Stimulated activated CD4-positive, alpha-beta T cell treated with anti-CD3 and anti-CD28 coated beads, Interleukin-15, amount 100 ng/mL, for 24 hours (primary cell): Measurements from ENCODE around the gene BSG.
"Not testable (repeated sequence)": the region's sequence is repeated elsewhere in the genome, so short reads cannot be mapped to it uniquely, and the experiment has no call there.

Source experiments
- DNase-seq: peaks from one replicate; pipeline ENCODE4 v3.0.0-alpha.2; 2020

Gene BSG

GRCh38 chr19:588741-589692, 16.6 kb downstream of the BSG start:
- DNase-seq = no peak

DNA sequence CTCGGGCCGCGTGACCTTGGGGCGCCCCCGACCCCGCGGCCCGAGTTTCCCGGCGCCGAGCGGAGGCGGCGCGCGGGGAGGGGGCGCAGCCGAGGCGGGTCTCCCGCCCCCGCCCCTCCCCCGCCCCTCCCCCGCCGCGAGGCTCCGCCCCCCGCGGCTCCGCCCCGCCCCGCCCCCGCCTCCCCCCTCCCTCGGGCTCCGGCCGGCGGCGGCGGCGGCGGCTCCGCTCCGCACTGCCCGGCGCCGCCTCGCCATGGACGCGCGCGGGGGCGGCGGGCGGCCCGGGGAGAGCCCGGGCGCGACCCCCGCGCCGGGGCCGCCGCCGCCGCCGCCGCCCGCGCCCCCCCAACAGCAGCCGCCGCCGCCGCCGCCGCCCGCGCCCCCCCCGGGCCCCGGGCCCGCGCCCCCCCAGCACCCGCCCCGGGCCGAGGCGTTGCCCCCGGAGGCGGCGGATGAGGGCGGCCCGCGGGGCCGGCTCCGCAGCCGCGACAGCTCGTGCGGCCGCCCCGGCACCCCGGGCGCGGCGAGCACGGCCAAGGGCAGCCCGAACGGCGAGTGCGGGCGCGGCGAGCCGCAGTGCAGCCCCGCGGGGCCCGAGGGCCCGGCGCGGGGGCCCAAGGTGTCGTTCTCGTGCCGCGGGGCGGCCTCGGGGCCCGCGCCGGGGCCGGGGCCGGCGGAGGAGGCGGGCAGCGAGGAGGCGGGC, 17.4 kb downstream of the BSG start, which contains the start of gene HCN2:
Gene HCN2, plus strand, starts transcription at position 189 of the 703 bp plus-strand sequence. Its CDS starts 65 bp downstream, at position 254.
- DNase-seq = no peak

DNA sequence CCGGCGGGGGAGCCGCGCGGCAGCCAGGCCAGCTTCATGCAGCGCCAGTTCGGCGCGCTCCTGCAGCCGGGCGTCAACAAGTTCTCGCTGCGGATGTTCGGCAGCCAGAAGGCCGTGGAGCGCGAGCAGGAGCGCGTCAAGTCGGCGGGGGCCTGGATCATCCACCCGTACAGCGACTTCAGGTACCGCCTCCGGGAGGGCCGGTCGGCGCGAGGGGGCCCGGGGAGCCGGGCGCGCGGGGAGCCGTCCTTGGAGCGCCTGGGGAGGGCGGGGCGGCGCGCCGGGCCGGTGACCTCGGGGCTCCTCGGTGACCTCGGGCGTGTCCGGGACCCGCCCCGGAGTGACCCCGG, 18.0 kb downstream of the BSG start:
- peak; percentile 46 for DNase-seq

- DNase-seq = no peak
Measured at GRCh38 chr19:590750-591098, 18.3 kb downstream of the BSG start.

- DNase-seq = no peak
Measured at GRCh38 chr19:591099-591958, 18.9 kb downstream of the BSG start.

- no peak for DNase-seq
Measured at GRCh38 chr19:592101-592500, 19.7 kb downstream of the BSG start.

DNA sequence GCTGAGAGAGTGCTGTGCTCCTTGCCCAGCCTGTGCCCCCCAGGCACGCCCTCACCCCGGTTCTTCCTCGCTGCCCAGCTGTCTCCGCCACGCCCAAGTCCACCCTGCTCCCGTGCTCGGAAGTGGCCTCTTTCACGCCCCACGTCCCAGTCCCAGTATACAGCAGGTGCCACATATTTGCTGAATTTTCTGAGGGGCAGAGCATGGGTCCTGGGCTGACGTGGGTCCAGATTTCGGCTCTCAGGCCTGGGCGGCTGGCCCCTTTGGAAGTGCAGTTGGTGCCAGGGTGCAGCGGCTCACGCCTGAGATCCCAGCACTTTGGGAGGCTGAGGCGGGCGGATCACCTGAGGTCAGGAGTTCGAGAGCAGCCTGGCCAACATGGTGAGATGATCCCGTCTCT, 20.7 kb downstream of the BSG start:
- no peak for DNase-seq

DNA sequence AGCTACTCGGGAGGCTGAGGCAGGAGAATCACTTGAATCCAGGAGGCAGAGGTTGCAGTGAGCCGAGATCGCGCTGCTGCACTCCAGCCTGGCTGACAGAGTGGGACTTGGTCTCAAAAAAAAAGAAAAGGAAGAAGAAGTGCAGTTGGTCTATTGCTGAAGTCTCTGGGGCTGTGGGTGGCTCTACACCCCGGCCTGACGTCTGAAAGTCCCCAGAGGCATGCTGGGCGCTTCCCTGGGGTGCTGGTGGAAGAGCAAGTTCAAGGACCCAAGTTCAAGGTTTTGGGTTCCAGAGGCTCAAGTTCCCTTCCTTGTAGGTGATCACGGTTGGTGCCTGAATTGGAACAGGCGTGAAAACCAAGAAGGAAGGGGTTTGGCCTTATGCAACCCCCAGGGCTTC, 21.1 kb downstream of the BSG start:
- DNase-seq = no peak

GRCh38 chr19:594265-594870, 22.0 kb downstream of the BSG start:
- DNase-seq = no peak

DNA sequence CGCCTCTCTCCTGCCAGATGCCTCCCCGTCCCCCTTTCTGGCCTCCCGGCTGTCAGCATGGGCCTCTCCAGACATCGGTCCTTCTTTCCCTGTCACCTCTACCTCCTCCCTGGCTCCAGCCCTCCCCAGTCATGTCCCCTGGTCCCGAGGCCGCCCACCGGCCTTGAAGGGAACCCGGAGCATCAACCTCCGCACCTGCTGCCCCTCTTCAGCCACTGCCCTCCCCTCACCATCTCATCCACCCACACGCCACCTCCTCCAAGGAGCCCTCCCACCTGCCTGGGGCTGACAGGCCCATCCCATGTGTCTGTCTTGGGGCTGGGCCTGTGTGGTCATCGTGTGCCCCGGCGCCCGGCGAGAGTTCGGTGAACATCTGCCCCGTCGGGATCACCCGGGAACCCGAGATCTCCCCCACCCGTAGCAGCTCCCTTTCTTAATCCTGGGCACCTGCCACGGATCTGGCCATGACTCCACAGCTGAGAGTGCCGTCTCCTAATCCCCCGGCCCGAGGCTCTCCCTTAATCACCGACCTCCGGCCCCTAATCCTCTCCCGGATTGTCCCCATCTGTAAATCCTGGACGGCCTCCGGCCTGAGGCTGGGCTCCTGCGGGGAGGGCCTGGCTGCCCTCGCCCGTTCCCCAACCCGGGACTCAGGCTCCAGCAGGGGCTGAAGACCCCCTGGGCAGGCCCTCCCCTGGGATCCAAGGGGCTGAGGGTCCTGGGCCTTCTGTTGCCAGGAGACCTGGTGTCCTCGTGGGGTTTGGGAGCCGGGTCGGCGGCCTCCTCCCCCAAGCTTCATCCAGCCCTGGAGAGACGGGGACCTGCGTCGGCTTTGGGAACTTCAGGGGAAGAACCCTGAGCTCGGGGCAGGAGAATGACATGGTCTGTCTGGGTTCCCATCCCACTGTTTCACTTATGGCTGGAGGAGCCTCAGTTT, 23.2 kb downstream of the BSG start:
- DNase-seq = no peak

DNA sequence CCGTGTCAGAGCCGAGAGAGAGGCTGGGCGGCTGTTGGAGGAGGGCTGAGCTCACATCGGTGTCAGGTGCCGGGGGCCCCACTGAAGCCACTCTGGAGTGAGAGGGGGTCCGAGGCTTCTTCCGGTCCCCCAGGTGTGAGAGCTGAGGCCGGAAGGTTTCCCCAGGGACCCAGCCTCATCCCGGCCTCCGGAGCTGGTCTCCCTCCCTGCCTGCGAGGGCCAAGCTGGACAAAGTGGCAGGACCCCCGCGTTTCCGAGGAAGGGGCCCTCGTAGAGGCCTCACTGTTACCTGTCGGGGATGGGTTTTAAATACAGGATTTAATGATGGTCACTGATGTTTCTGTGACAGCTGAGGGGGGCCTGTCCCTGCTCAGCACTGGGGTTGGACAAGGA, 23.9 kb downstream of the BSG start:
- no peak for DNase-seq

DNA sequence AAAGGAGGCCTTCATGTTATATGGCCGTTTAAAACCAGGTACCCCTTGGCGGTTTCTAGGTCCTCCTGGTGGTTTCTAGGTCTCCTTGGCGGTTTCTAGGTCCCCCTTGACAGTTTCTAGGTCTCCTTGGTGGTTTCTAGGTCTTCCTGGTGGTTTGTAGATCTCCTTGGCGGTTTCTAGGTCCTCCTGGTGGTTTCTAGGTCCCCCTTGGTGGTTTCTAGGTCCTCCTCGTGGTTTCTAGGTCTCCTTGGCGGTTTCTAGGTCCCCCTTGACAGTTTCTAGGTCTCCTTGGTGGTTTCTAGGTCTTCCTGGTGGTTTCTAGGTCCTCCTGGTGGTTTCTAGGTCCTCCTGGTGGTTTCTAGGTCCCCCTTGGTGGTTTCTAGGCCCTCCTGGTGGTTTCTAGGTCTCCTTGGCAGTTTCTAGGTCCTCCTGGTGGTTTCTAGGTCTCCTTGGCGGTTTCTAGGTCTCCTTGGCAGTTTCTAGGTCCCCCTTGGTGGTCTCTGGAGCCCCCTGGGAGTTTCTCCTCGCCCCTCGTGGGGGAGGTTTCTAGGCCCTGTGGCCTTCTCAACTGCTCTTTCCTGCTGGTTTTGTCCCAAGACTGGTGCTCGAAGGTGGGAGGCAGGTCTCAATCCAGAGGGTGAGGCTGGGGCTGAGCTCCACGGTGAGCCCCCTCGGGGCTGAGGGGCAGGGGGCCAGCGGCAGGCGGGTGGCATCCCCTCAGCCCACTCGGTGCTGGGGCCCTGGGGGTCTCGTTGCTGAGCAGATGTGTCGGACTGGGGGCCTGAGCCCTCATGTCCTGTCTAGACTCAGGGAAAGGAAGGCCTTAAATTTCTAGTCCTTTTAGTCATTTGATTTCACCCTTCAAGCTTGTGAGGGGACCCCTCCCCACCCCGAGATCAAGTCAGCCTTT, 25.3 kb downstream of the BSG start:
- DNase-seq = no peak

DNA sequence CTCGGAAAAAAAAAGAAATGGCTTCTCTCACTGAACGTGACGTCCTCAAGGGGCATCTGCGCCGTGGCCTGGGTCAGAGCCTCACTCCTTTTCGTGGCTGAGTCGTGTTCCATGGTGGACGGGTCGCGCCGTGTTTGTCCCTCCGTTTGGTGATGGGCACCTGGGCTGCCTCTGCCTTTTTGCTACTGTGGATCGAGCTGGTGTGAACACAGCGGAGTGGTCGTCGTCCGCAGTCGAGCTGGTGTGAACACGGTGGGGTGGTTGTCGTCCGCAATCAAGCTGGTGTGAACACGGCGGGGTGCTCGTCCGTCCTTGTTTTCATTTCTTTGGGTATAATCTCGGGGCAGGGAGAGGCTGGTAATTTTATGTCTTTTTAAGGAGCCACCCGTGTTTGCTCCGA, 28.9 kb downstream of the BSG start:
- no peak for DNase-seq

GRCh38 chr19:601790-602189, 29.4 kb downstream of the BSG start:
- DNase-seq = no peak

- no peak for DNase-seq
Measured at GRCh38 chr19:602391-603301, 30.2 kb downstream of the BSG start.

DNA sequence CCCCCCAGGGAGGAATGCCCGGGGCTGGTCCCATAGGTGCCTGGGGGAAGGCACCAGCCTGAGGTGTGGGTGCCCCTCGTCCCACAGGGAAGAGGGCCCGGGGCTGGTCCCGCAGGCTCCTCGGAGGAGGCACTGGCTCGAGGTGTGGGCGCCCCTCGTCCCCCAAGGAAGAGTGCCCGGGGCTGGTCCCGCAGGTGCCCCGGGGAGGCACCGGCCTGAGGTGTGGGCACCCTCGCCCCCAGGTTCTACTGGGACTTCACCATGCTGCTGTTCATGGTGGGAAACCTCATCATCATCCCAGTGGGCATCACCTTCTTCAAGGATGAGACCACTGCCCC, 30.9 kb downstream of the BSG start:
- not testable (repeated sequence) for DNase-seq

DNA sequence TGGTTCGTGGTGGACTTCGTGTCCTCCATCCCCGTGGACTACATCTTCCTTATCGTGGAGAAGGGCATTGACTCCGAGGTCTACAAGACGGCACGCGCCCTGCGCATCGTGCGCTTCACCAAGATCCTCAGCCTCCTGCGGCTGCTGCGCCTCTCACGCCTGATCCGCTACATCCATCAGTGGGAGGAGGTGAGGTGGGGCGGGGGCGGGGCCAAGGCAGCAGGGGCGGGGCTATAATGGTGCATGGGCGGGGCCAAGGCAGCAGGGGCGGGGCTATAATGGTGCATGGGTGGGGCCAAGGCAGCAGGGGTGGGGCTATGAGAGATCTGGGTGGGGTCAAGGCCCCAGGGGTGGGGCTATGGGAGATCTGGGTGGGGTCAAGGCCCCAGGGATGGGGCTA, 31.4 kb downstream of the BSG start:
- not testable (repeated sequence) for DNase-seq

DNA sequence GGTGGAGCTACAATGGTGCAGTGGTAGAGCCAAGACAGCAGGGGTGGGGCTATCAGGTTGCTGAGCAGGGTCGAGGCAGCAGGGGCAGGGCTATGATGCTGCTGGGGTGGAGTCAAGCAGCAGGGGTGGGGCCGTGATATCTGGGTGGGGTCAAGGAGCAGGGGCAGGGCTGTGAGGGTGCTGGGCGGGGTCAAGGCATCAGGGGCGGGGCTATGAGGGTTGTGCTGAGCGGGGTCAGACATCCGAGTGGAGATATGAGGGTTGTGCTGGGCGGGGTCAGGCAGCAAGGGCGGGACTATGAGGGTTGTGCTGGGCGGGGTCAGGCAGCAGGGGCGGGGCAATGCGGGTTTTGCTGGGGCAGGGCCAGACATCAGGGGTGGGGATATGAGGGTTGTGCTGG, 32.0 kb downstream of the BSG start:
- DNase-seq = peak; percentile 66
